Spinal cord (tissue), 10 donors: ENCODE data around the gene MICALL2. TPM values are rescaled to one million over a fixed set of nuclear protein-coding genes. Genes with fewer than 3 reads are reported as not detected.

Source experiments
- DNase-seq, 6 donors: peaks; one replicate each; pipeline versions ENCODE4 v3.0.0 to v3.0.0-alpha.2; 2013 to 2015; ENCODE audit warnings: low spot score in 6 of 6, low read depth in 4 of 6
- H3K27ac ChIP-seq: one replicate; pipeline ENCODE4 v1.5.1; 2013; ENCODE audit warnings: low read depth, low read length, control low read depth
- H3K27me3 ChIP-seq: one replicate; pipeline ENCODE4 v1.6.1; 2013; ENCODE audit warnings: low read length; ENCODE audit not compliant: control insufficient read depth, insufficient read depth
- H3K36me3 ChIP-seq: one replicate; pipeline ENCODE4 v1.6.1; 2013; ENCODE audit warnings: low read length; ENCODE audit not compliant: control insufficient read depth, insufficient read depth
- H3K4me1 ChIP-seq: one replicate; pipeline ENCODE4 v1.6.1; 2013; ENCODE audit warnings: low read length; ENCODE audit not compliant: control insufficient read depth, insufficient read depth
- H3K4me3 ChIP-seq: one replicate; pipeline ENCODE4 v1.5.1; 2013; ENCODE audit warnings: low read depth, low read length, control low read depth
- H3K9me3 ChIP-seq: one replicate; pipeline ENCODE4 v1.6.1; 2013; ENCODE audit warnings: low read length; ENCODE audit not compliant: control insufficient read depth, insufficient read depth
- WGBS: methylation state at CpG from one replicate; pipeline ENCODE4 v1.1.5; 2013; ENCODE audit warnings: missing lambda C conversion rate; ENCODE audit not compliant: insufficient coverage; 5-methylcytosine and 5-hydroxymethylcytosine counted together
- polyA plus RNA-seq, 2 donors: library from polyadenylated mRNA; unstranded; fragments of 120-200 nt; gene quantifications; one replicate each; pipeline ENCODE4 v1.2.1, GENCODE V29; 2013; ENCODE audit not compliant: insufficient read length in 2 of 2
- total RNA-seq, 2 donors: library from RNA; depleted of rRNA in 1 of 2; stranded (reverse); fragments of 120-200 nt in 1 of 2; fragments of >200 nt in 1 of 2; gene quantifications; one replicate each; pipeline versions ENCODE4 v1.2.3 to v1.2.4, GENCODE V29; 2013 to 2014
- donor health status: healthy.

The MICALL2 gene
- total and polyA plus RNA-seq, 4 donors = 13.1 to 34.7 (median 20.6) TPM

GRCh38 chr7:1392556-1392955 is 66.7 kb downstream of the MICALL2 start:
- no peaks in the 10 kb centered on the region for H3K36me3 ChIP-seq
- H3K4me1 ChIP-seq = peaks cover 11% of the 10 kb centered on the region
- H3K9me3 ChIP-seq = no peaks in the 10 kb centered on the region
- no peak overlapping the region for H3K27ac ChIP-seq
- peaks cover 11% of the 10 kb centered on the region for H3K27me3 ChIP-seq
- WGBS = 86% methylated on average over 4 of the region's 4 CpGs
- H3K4me3 ChIP-seq = no peak overlapping the region
- no peak for DNase-seq

- Histone ChIP-seq H3K4me1 (peaks cover 20% of the 10 kb centered on the region), H3K27me3 (peaks cover 11% of the 10 kb centered on the region), H3K36me3 (no peaks in the 10 kb centered on the region), H3K9me3 (no peaks in the 10 kb centered on the region), H3K4me3 (no peak overlapping the region), H3K27ac (no peak overlapping the region)
- WGBS = 82% methylated on average over 4 of the region's 4 CpGs
- DNase-seq = no peak
These were observed 67.8 kb downstream of the MICALL2 start for GRCh38 chr7:1391449-1391848.

- Histone ChIP-seq H3K27me3 (peaks cover 9% of the 10 kb centered on the region), H3K27ac (no peak overlapping the region), H3K9me3 (no peaks in the 10 kb centered on the region), H3K4me3 (no peak overlapping the region), H3K36me3 (no peaks in the 10 kb centered on the region), H3K4me1 (peaks cover 21% of the 10 kb centered on the region)
- DNase-seq = no peak
- 51% methylated on average over 26 of the region's 29 CpGs for WGBS
These were observed 70.5 kb downstream of the MICALL2 start for GRCh38 chr7:1388703-1389335.

- WGBS = 87% methylated on average over 18 of the region's 19 CpGs
- no peak for DNase-seq
- Histone ChIP-seq H3K4me3 (no peak overlapping the region), H3K36me3 (no peaks in the 10 kb centered on the region), H3K9me3 (no peaks in the 10 kb centered on the region), H3K27me3 (peaks cover 9% of the 10 kb centered on the region), H3K4me1 (peaks cover 21% of the 10 kb centered on the region), H3K27ac (no peak overlapping the region)
These were observed 71.1 kb downstream of the MICALL2 start for GRCh38 chr7:1388021-1388702.

GRCh38 chr7:1387261-1387660 is 72.0 kb downstream of the MICALL2 start:
- H3K9me3 ChIP-seq = no peaks in the 10 kb centered on the region
- no peak overlapping the region for H3K27ac ChIP-seq
- WGBS = 90% methylated on average over 15 of the region's 18 CpGs
- peaks cover 21% of the 10 kb centered on the region for H3K4me1 ChIP-seq
- no peak overlapping the region for H3K4me3 ChIP-seq
- peaks cover 9% of the 10 kb centered on the region for H3K27me3 ChIP-seq
- no peak for DNase-seq
- H3K36me3 ChIP-seq = no peaks in the 10 kb centered on the region

GRCh38 chr7:1386623-1387220 is 72.5 kb downstream of the MICALL2 start:
- Histone ChIP-seq H3K36me3 (no peaks in the 10 kb centered on the region), H3K4me1 (peaks cover 21% of the 10 kb centered on the region), H3K27ac (no peak overlapping the region), H3K9me3 (no peaks in the 10 kb centered on the region), H3K4me3 (no peak overlapping the region), H3K27me3 (peaks cover 9% of the 10 kb centered on the region)
- DNase-seq = peak in 2 of 6 donors; percentile 76
- WGBS = 28% methylated on average over 25 of the region's 25 CpGs

- H3K36me3 ChIP-seq = no peaks in the 10 kb centered on the region
- no peak overlapping the region for H3K27ac ChIP-seq
- DNase-seq = no peak
- peaks cover 21% of the 10 kb centered on the region for H3K4me1 ChIP-seq
- H3K9me3 ChIP-seq = no peaks in the 10 kb centered on the region
- 38% methylated on average over 33 of the region's 38 CpGs for WGBS
- H3K27me3 ChIP-seq = peaks cover 11% of the 10 kb centered on the region
- H3K4me3 ChIP-seq = no peak overlapping the region
These were observed 73.3 kb downstream of the MICALL2 start for GRCh38 chr7:1385809-1386622.

GRCh38 chr7:1385086-1385808 is 74.0 kb downstream of the MICALL2 start:
- no peak overlapping the region for H3K4me3 ChIP-seq
- no peak overlapping the region for H3K27ac ChIP-seq
- no peak for DNase-seq
- peaks cover 21% of the 10 kb centered on the region for H3K4me1 ChIP-seq
- no peaks in the 10 kb centered on the region for H3K9me3 ChIP-seq
- H3K36me3 ChIP-seq = no peaks in the 10 kb centered on the region
- peaks cover 12% of the 10 kb centered on the region for H3K27me3 ChIP-seq
- WGBS = 67% methylated on average over 19 of the region's 23 CpGs
